ENCODE results near the gene P2RX5. TPM values are rescaled to one million over a fixed set of nuclear protein-coding genes. Genes with fewer than 3 reads are reported as not detected.

The P2RX5 gene, protein sequence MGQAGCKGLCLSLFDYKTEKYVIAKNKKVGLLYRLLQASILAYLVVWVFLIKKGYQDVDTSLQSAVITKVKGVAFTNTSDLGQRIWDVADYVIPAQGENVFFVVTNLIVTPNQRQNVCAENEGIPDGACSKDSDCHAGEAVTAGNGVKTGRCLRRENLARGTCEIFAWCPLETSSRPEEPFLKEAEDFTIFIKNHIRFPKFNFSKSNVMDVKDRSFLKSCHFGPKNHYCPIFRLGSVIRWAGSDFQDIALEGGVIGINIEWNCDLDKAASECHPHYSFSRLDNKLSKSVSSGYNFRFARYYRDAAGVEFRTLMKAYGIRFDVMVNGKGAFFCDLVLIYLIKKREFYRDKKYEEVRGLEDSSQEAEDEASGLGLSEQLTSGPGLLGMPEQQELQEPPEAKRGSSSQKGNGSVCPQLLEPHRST
- total RNA-seq: 1 to 10 TPM in 1 of 2 donors, not detected in 1; 6.3 TPM

DNA sequence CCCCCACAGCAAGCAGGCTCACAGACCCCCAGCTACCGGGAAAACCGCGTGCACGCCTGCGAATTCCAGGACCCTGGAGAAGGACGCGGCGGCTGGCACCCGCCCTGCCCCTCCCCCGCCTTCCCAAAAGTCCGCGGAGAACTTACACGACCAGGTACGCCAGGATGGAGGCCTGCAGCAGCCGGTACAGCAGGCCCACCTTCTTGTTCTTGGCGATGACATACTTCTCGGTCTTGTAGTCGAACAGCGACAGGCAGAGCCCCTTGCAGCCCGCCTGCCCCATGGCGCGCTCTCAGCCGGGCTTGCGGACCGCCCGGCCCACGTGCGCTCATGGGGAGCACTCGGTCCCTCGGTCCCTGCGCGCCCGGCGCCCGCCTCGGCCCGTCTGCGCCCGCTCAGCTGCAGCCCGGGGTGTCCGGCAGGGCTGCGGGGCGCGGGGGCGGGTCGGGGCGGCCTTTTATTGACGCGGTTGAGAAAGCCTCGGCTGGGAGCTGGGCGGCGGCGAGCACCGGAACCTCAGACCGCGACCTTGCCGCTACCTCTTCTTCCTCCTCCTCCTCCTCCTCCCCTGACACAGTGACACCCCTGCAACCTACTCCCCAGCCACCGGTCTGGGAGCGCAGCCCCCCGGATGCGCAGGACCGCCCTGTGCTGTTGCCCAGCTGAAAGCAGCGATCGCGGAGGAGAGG, at the start of gene P2RX5:
Gene P2RX5 (minus strand): TSS at position 433 of the 689 bp plus-strand sequence. CDS start 150 bp downstream, at position 283.
- Histone ChIP-seq H3K36me3 (no peaks in the 10 kb centered on the region), H3K9me3 (no peaks in the 10 kb centered on the region), H3K27ac (no peak within 1 kb of the TSS), H3K4me1 (replicated peaks) (no peaks in the 10 kb centered on the region), H3K4me3 (peak within 1 kb of the TSS; percentile 20 to 36), H3K27me3 (replicated peaks; ENCODE audit: insufficient read depth) (peaks cover 13% of the 10 kb centered on the region)
- no peak for DNase-seq (ENCODE audit: low spot score)
- WGBS: under 1% methylated on average over 64 of the region's 65 CpGs
- intact Hi-C loops (cut with DNase I): no loop called here
- TF ChIP-seq, protein P1, sequence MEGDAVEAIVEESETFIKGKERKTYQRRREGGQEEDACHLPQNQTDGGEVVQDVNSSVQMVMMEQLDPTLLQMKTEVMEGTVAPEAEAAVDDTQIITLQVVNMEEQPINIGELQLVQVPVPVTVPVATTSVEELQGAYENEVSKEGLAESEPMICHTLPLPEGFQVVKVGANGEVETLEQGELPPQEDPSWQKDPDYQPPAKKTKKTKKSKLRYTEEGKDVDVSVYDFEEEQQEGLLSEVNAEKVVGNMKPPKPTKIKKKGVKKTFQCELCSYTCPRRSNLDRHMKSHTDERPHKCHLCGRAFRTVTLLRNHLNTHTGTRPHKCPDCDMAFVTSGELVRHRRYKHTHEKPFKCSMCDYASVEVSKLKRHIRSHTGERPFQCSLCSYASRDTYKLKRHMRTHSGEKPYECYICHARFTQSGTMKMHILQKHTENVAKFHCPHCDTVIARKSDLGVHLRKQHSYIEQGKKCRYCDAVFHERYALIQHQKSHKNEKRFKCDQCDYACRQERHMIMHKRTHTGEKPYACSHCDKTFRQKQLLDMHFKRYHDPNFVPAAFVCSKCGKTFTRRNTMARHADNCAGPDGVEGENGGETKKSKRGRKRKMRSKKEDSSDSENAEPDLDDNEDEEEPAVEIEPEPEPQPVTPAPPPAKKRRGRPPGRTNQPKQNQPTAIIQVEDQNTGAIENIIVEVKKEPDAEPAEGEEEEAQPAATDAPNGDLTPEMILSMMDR (IDR thresholded peaks at IDR 0.05): no peak
- TF ChIP-seq POLR2AphosphoS5 (IDR thresholded peaks at IDR 0.05): no peak
- no peak for TF ChIP-seq POLR2A (IDR thresholded peaks at IDR 0.05)

DNA sequence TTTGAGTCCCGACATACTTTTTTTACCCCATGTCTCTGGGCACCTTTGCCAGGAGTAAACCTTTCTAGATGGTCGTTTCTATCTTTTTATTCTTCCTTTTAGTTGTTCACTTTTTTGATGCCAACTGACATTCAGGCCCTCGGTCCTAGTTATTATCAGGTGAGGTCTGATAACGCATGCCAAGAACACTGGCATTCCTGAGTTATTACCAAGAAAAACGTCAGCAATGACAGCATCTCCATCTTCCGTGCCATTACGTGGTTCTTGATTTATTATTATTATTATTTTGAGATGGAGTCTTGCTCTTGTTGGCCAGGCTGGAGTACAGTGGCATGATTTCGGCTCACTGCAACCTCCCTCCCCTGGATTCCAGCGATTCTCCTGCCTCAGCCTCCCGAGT, 49.1 kb upstream of the P2RX5 start:
- Histone ChIP-seq H3K36me3 (no peaks in the 10 kb centered on the region), H3K4me3 (no peak overlapping the region), H3K4me1 (replicated peaks) (no peaks in the 10 kb centered on the region), H3K27me3 (replicated peaks; ENCODE audit: insufficient read depth) (no peaks in the 10 kb centered on the region), H3K27ac (no peak overlapping the region), H3K9me3 (no peaks in the 10 kb centered on the region)
- no peak for DNase-seq (ENCODE audit: low spot score)
- 74% methylated on average over 10 of the region's 10 CpGs for WGBS
- TF ChIP-seq, protein P1 (IDR thresholded peaks at IDR 0.05): no peak
- TF ChIP-seq POLR2AphosphoS5 (IDR thresholded peaks at IDR 0.05): no peak
- TF ChIP-seq POLR2A (IDR thresholded peaks at IDR 0.05): no peak
- intact Hi-C loops (cut with DNase I): no loop called here

DNA sequence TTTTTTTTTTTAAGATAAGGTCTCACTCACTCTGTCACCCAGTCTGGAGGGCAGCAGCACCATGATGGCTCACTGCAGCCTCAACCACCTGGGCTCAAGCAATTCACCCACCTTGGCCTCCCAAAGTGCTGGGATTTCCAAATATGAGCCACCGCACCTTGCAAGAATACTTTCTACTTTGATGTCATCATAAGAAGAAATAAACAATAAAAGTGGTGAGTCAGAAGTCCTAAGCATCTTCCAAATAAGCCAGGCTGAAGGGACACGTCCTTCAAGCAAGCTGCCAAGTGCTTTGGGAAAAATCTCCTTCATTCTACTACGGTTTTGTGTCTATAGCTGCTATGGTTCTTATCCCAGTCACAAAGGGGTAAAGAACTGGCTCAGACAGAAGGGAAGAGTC, 48.1 kb upstream of the P2RX5 start:
- Histone ChIP-seq H3K27ac (no peak overlapping the region), H3K36me3 (no peaks in the 10 kb centered on the region), H3K27me3 (replicated peaks; ENCODE audit: insufficient read depth) (no peaks in the 10 kb centered on the region), H3K9me3 (no peaks in the 10 kb centered on the region), H3K4me1 (replicated peaks) (no peaks in the 10 kb centered on the region), H3K4me3 (no peak overlapping the region)
- 38% methylated on average over 3 of the region's 3 CpGs for WGBS
- no peak for DNase-seq (ENCODE audit: low spot score)
- TF ChIP-seq POLR2A (IDR thresholded peaks at IDR 0.05) (no peak), POLR2AphosphoS5 (IDR thresholded peaks at IDR 0.05) (no peak)
- TF ChIP-seq, protein P1 (IDR thresholded peaks at IDR 0.05): no peak
- intact Hi-C loops (cut with DNase I): no loop called here

DNA sequence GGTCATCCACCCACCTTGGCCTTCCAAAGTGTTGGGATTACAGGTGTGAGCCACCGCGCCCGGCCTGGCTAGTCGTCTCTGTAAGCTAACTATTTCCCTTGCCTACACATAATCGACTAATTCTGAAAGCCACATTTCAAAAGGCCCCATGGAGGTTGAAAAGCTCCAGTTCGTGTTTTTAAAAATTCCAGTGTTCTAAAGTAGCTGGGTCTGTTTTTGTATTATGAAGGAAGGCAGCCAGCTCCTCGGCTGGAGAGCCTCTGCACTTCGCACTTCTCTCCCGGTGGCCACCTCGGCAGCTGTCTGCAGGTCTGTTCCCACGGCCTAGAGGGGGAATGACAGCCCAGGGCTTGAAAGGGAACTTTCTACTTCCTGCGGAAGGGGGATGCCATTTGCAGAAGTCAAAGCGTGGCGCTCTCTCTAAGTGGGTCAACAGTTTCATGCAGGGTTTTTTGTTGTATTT, 44.7 kb upstream of the P2RX5 start:
- WGBS: 78% methylated on average over 14 of the region's 14 CpGs
- Histone ChIP-seq H3K36me3 (no peaks in the 10 kb centered on the region), H3K27ac (no peak overlapping the region), H3K4me3 (no peak overlapping the region), H3K4me1 (replicated peaks) (no peaks in the 10 kb centered on the region), H3K27me3 (replicated peaks; ENCODE audit: insufficient read depth) (no peaks in the 10 kb centered on the region), H3K9me3 (no peaks in the 10 kb centered on the region)
- DNase-seq (ENCODE audit: low spot score): no peak
- TF ChIP-seq POLR2A (IDR thresholded peaks at IDR 0.05): no peak
- no peak for TF ChIP-seq POLR2AphosphoS5 (IDR thresholded peaks at IDR 0.05)
- intact Hi-C loops (cut with DNase I): no loop called here

DNA sequence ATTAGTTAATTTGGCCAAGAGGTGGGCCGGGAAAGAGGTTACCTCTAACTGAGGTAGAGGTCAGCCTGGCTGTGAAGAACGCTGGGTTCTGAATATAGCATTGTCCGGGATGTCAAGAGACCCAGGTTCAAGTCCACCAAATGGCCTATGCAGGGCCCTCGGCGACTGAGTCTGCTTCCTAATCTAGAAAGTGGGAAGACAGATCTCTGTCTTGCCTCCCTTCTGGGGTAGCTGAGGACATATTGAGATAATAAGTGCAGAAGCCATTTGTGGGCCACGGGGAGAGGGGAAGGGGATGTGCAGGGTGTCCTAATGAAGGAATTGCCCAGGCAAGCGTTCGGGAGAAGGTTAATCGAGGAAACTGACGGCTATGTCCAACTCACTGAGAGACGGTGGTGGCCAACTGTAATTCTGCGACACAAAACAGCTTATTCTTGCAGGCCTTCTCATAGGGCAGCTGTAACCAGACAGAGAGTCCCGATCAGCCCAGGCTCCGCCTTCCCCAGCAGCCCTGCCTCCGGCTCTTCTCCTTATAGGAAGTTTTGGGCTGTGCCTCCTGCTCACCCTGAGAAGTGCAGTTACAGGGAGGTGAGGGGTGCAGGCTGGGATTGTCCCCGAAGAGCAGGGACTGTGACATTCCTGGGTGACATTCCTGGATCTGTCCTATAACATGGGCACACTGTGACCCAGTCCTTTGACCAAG, 43.6 kb upstream of the P2RX5 start:
- H3K9me3 ChIP-seq: no peaks in the 10 kb centered on the region
- intact Hi-C loops (cut with DNase I): loop anchor here (5.0 kb wide), 2 partner anchors 108 to 268 kb away; partner anchors contain the start of gene NCBP3
- TF ChIP-seq, protein P1 (IDR thresholded peaks at IDR 0.05): no peak
- no peak for TF ChIP-seq POLR2A (IDR thresholded peaks at IDR 0.05)
- no peak for TF ChIP-seq POLR2AphosphoS5 (IDR thresholded peaks at IDR 0.05)
- 86% methylated on average over 13 of the region's 16 CpGs for WGBS
- H3K27ac ChIP-seq: no peak overlapping the region
- no peaks in the 10 kb centered on the region for H3K36me3 ChIP-seq
- DNase-seq (ENCODE audit: low spot score): no peak
- no peaks in the 10 kb centered on the region for H3K27me3 ChIP-seq (replicated peaks; ENCODE audit: insufficient read depth)
- no peak overlapping the region for H3K4me3 ChIP-seq
- H3K4me1 ChIP-seq (replicated peaks): no peaks in the 10 kb centered on the region

Measured in prostate gland (tissue), 2 donors.